Left ventricle myocardium inferior (tissue), 1 donor: ENCODE measurements around the gene HIPK2. TPM values are rescaled to one million over a fixed set of nuclear protein-coding genes. Genes with fewer than 3 reads are reported as not detected.
A peak's percentile ranks its signal among the peaks of the same experiment; 100 is the strongest.

Experiments used
- DNase-seq: peaks from one replicate; pipeline ENCODE4 v3.0.0-alpha.2; 2020
- H3K27ac ChIP-seq: fragments of 200-600 bp; replicated peaks from 2 replicates; pipeline ENCODE4 v1.8.0; 2021
- H3K27me3 ChIP-seq: fragments of 200-600 bp; 2 replicates; pipeline ENCODE4 v1.8.0; 2021; ENCODE audit warnings: low read depth
- H3K36me3 ChIP-seq: fragments of 200-600 bp; 2 replicates; pipeline ENCODE4 v1.8.0; 2021
- H3K4me1 ChIP-seq: fragments of 200-600 bp; 2 replicates; pipeline ENCODE4 v1.8.0; 2021
- H3K4me3 ChIP-seq: fragments of 200-600 bp; 2 replicates; pipeline ENCODE4 v1.8.0; 2021; ENCODE audit warnings: mild to moderate bottlenecking, moderate library complexity
- H3K9me3 ChIP-seq: fragments of 200-600 bp; replicated peaks from 2 replicates; pipeline ENCODE4 v1.8.0; 2021
- CTCF ChIP-seq: fragments of 200-600 bp; IDR thresholded peaks from 2 replicates; pipeline ENCODE4 v1.8.0; 2021; ENCODE audit warnings: antibody characterized with exemption, mild to moderate bottlenecking, borderline replicate concordance
- intact Hi-C: fragments of 100-400 bp; cut with micrococcal nuclease; formaldehyde crosslinking; loops from one replicate; pipeline ENCODE4 v1.11.0; 2022
- total RNA-seq: library from RNA; stranded (reverse); fragmentation: NEBNext Ultra II Directional; extraction: Animal tissue kit (Norgen Biotek cat#: 25700); gene quantifications from one replicate; pipeline ENCODE4 v1.2.1, GENCODE V29; 2021
- donor health status: DM: no; HTN: yes; CAD: no; lungs with severe emphysema.

HIPK2 gene
- total RNA-seq, 1 donor from 2014 or later: 127 TPM

DNA sequence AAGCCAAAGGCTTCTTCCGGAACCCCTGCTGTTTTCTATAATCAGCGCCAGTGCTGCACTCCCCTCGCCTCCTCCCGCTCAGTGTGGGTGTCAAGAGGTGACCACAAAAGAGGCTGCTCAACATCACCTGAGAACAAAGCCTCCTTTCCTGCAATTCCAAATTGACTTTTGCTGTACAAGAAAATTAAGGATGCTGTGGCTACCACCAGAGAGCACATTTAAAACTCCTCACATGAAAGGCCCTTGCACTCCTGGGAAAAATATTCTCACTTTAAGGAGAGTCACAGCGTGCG lies 96.4 kb downstream of the HIPK2 start:
- Histone ChIP-seq H3K4me1 (peaks cover 60% of the 10 kb centered on the region), H3K4me3 (no peak overlapping the region), H3K27me3 (no peaks in the 10 kb centered on the region), H3K36me3 (peaks cover 9% of the 10 kb centered on the region), H3K27ac (peak overlapping the region; percentile 93), H3K9me3 (peaks cover 7% of the 10 kb centered on the region)
- no peak for TF ChIP-seq CTCF
- DNase-seq: no peak
- intact Hi-C loops: no loop called here

DNA sequence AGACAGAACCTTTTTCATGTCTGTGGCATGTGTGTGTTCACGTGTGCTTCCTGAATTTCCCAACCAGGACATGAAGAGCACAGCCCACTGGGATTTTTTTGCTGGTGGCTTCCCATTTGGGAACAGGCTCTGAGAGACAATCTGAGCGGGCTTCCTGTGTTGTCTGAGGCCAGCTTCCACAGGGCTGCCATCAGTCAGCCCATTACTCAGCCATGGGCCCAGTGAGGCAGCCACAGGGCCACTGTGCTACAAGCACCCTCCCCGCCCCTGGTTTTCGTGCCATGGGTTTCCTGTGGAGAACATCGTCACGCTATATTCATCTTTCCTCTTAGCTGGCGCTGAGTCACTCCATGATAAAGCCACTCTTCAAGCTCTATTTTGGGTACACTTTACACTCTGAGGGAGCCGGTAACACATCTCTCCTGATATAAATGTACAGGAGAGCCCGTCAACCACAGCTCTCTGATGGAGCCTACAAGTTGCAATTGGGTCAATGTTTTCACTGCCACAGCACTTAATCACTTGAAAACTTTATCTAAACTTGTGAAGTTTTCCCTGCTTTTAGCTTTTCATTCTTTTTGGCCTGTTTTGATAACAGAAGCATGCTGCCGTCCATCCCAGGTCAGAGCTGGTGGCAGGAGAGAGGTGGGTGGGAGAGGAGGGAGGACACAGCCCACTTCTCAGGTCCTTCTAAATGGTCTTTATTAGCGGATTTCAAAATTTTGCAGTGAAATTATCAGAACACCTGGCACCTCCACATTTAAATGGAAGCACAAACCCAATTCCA lies 96.9 kb downstream of the HIPK2 start:
- intact Hi-C loops: no loop called here
- Histone ChIP-seq H3K36me3 (peaks cover 7% of the 10 kb centered on the region), H3K27me3 (no peaks in the 10 kb centered on the region), H3K4me1 (peaks cover 63% of the 10 kb centered on the region), H3K4me3 (peak overlapping the region; percentile 24), H3K27ac (peak overlapping the region; percentile 93), H3K9me3 (peaks cover 6% of the 10 kb centered on the region)
- no peak for TF ChIP-seq CTCF
- peak; percentile 68 for DNase-seq

DNA sequence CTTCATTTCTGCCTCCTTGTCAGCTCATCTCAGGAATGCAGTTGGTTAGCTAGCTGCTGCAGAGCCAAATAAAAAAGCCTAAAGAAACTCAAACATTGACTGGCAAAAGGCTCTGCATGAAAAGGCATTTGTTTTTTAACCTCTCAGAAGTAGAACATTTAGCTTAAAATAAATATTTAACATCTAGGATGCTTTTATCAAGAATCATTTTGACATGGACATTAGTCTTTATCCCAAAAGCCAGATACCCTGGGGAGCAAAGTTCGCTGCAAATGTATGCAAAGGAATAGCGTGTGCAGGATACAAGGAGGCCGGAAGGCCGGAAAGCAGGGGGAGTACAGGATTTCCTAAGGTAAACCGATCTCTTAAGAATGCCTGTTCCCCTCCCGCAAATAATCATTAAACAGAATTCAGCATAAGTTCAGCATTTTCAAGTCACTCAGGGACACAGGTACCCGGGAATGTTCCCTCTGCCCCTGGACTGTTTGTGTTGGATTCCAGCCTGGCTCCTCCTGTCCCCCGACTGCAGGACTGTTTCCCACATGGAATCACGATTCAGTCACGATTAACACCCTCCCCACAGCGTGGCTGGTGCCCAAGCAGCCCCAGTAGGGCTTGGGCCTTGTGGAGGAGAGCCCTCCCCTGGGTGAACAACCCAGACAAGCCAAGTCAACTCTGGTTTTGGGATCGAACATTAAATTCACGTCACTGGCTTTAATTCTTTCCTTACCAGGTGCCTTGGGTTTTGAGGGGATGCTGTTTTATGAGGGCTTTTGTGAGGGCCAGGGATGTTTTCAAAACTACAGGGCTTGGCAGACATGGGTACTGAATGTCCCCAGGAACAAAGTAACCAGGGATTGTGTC lies 97.8 kb downstream of the HIPK2 start:
- H3K9me3 ChIP-seq: no peaks in the 10 kb centered on the region
- no peaks in the 10 kb centered on the region for H3K27me3 ChIP-seq
- peak overlapping the region; percentile 93 for H3K27ac ChIP-seq
- peaks cover 72% of the 10 kb centered on the region for H3K4me1 ChIP-seq
- TF ChIP-seq CTCF: no peak
- H3K36me3 ChIP-seq: no peaks in the 10 kb centered on the region
- H3K4me3 ChIP-seq: peak overlapping the region; percentile 24
- intact Hi-C loops: no loop called here
- no peak for DNase-seq

DNA sequence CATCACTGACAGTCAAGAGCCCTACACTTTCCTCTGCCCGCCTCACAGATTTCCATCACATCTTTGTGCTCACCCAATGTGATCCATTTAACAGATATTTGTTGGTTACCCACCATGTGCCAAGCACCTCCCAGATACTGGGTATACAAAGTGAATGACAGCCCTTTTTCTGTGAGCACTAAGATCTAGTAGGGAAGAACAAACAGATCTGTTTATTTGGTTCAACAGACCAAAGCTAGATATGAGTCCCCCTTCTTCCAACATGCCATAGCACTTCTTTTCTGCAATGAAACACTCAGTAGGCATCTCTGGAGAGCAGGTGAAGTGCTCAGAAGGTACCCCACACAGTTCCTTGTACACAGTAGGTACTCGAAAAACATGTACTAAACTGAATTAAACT lies 101.4 kb downstream of the HIPK2 start:
- Histone ChIP-seq H3K4me1 (peaks cover 63% of the 10 kb centered on the region), H3K36me3 (no peaks in the 10 kb centered on the region), H3K27me3 (no peaks in the 10 kb centered on the region), H3K9me3 (no peaks in the 10 kb centered on the region), H3K27ac (peak overlapping the region; percentile 75), H3K4me3 (no peak overlapping the region)
- intact Hi-C loops: no loop called here
- DNase-seq: no peak
- TF ChIP-seq CTCF: no peak

DNA sequence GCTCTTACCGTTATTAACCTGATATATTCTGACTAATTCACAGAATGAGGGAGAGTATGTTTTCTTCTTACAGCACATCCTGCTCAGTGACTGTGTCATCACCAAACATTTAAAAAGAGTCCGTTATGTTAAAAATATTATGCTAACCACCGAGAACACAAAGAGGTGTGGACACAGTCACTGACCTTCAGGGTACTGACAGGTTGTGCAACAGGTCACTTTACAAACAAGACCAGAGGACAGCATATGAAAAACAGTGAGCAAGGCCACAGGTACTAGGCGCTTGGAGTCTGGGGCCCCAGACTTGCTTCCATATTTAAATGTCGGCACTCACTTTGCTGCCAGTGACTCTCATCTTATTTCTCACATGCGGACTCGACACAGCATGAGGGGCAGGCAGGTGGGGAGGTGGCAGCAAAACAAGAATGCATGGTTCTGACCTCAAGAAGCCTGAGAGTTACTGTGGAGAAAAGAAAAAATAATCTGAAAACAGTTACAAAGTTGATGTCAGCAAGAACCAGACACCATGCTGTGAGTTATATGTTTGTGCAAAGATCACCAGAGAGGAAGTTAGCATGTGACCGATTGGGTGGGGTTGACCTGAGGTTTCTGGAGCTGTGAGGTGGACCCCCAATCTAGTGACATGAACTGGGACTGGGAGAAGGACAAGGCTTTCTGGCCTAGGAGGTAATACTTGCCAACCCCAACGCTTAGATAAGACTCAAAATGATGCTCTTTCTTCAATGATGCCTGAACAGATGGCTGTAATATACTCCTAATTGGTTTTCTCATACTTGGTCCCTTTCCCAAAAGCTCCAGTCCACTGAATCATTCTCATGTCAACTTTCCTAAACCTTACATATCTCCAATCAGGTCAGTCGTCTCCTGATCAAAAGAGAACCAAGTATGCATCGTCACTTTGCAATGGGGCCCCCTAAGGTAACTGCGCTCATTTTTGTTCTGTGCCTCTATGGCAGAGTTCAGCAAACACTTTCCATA lies 102.4 kb downstream of the HIPK2 start:
- no peak for TF ChIP-seq CTCF
- no peaks in the 10 kb centered on the region for H3K9me3 ChIP-seq
- peak overlapping the region; percentile 75 for H3K27ac ChIP-seq
- H3K4me3 ChIP-seq: no peak overlapping the region
- H3K36me3 ChIP-seq: no peaks in the 10 kb centered on the region
- intact Hi-C loops: no loop called here
- peaks cover 53% of the 10 kb centered on the region for H3K4me1 ChIP-seq
- DNase-seq: no peak
- no peaks in the 10 kb centered on the region for H3K27me3 ChIP-seq
